Fibroblast of mammary gland (primary cell): ENCODE results near the gene SMC1B.

Experiments
- DNase-seq: peaks from one replicate; pipeline ENCODE4 v3.0.0-alpha.2; 2010; ENCODE audit warnings: low read depth
- H3K4me3 ChIP-seq: 2 replicates; pipeline ENCODE4 v1.5.1; 2011; ENCODE audit warnings: low read depth, mild to moderate bottlenecking, low read length, moderate library complexity; ENCODE audit not compliant: control insufficient read depth
- CTCF ChIP-seq: conservative IDR thresholded peaks from 2 replicates; pipeline ENCODE4 v1.5.1; 2011; ENCODE audit warnings: low read depth, low read length, inconsistent platforms; ENCODE audit not compliant: control insufficient read depth, insufficient read depth

Gene SMC1B

GRCh38 chr22:45422237-45422983 is 9.0 kb upstream of the SMC1B start:
- no peak for TF ChIP-seq CTCF
- DNase-seq, result no peak
- H3K4me3 ChIP-seq, result no peak overlapping the region

GRCh38 chr22:45421349-45422055 is 8.1 kb upstream of the SMC1B start:
- no peak for DNase-seq
- no peak overlapping the region for H3K4me3 ChIP-seq
- no peak for TF ChIP-seq CTCF

GRCh38 chr22:45420539-45420938 is 7.1 kb upstream of the SMC1B start:
- TF ChIP-seq CTCF, result no peak
- DNase-seq, result no peak
- no peak overlapping the region for H3K4me3 ChIP-seq

- TF ChIP-seq CTCF, result no peak
- DNase-seq, result no peak
- H3K4me3 ChIP-seq, result no peak overlapping the region
These were observed 6.6 kb upstream of the SMC1B start for GRCh38 chr22:45420011-45420410.

GRCh38 chr22:45418770-45419138 is 5.4 kb upstream of the SMC1B start:
- TF ChIP-seq CTCF, result no peak
- DNase-seq, result no peak
- no peak overlapping the region for H3K4me3 ChIP-seq

- no peak for DNase-seq
- H3K4me3 ChIP-seq, result no peak overlapping the region
- no peak for TF ChIP-seq CTCF
These were observed 4.8 kb upstream of the SMC1B start for GRCh38 chr22:45418056-45418769.
